Measurements from ENCODE around the gene GBA2.
A peak's percentile ranks its signal among the peaks of the same experiment; 100 is the strongest.

Gene GBA2

GRCh38 chr9:35738924-35739323 lies 10.1 kb downstream of the GBA2 start:
- no peak for DNase-seq (ENCODE audit: low read depth in 2 of 2)

- no peak for DNase-seq (ENCODE audit: low read depth in 2 of 2)
Observed at GRCh38 chr9:35738186-35738585, 10.8 kb downstream of the GBA2 start.

- DNase-seq (ENCODE audit: low read depth in 2 of 2): no peak
Observed at GRCh38 chr9:35737143-35737542, 11.9 kb downstream of the GBA2 start.

- no peak for DNase-seq (ENCODE audit: low read depth in 2 of 2)
Observed at GRCh38 chr9:35736201-35736633, 12.8 kb downstream of the GBA2 start.

- DNase-seq (ENCODE audit: low read depth in 2 of 2): no peak
Observed at GRCh38 chr9:35734096-35734495, 14.9 kb downstream of the GBA2 start.

- DNase-seq (ENCODE audit: low read depth in 2 of 2): no peak
Observed at GRCh38 chr9:35732800-35733541, 16.1 kb downstream of the GBA2 start.

GRCh38 chr9:35732185-35732799 lies 16.7 kb downstream of the GBA2 start, which contains the start of the genes CREB3 and TLN1:
TSS of gene CREB3 (plus strand) at chr9:35732666. CDS start at chr9:35732773, 107 bp downstream.
TSS of gene TLN1 (minus strand) at chr9:35732195. CDS start at chr9:35725694, 6,501 bp downstream.
- peak; percentile 89 to 94 for DNase-seq (ENCODE audit: low read depth in 2 of 2)

GRCh38 chr9:35731415-35732184 lies 17.4 kb downstream of the GBA2 start:
- no peak for DNase-seq (ENCODE audit: low read depth in 2 of 2)

GRCh38 chr9:35730486-35730854 lies 18.6 kb downstream of the GBA2 start:
- no peak for DNase-seq (ENCODE audit: low read depth in 2 of 2)

GRCh38 chr9:35729700-35730485 lies 19.1 kb downstream of the GBA2 start:
- DNase-seq (ENCODE audit: low read depth in 2 of 2): no peak

GRCh38 chr9:35729101-35729500 lies 19.9 kb downstream of the GBA2 start:
- DNase-seq (ENCODE audit: low read depth in 2 of 2): no peak

GRCh38 chr9:35728041-35728971 lies 20.7 kb downstream of the GBA2 start:
- DNase-seq (ENCODE audit: low read depth in 2 of 2): no peak

- no peak for DNase-seq (ENCODE audit: low read depth in 2 of 2)
Observed at GRCh38 chr9:35727676-35728040, 21.4 kb downstream of the GBA2 start.

GRCh38 chr9:35726931-35727330 lies 22.1 kb downstream of the GBA2 start:
- no peak for DNase-seq (ENCODE audit: low read depth in 2 of 2)

GRCh38 chr9:35725362-35725761 lies 23.7 kb downstream of the GBA2 start:
- no peak for DNase-seq (ENCODE audit: low read depth in 2 of 2)

GRCh38 chr9:35723908-35724307 lies 25.1 kb downstream of the GBA2 start:
- DNase-seq (ENCODE audit: low read depth in 2 of 2): no peak

- no peak for DNase-seq (ENCODE audit: low read depth in 2 of 2)
Observed at GRCh38 chr9:35723426-35723825, 25.6 kb downstream of the GBA2 start.

GRCh38 chr9:35719546-35719945 lies 29.5 kb downstream of the GBA2 start:
- DNase-seq (ENCODE audit: low read depth in 2 of 2): no peak

GRCh38 chr9:35718721-35719511 lies 30.1 kb downstream of the GBA2 start:
- no peak for DNase-seq (ENCODE audit: low read depth in 2 of 2)
